Lower leg skin (tissue), 4 donors: ENCODE results near the gene FAM32A. TPM values are rescaled to one million over a fixed set of nuclear protein-coding genes. Genes with fewer than 3 reads are reported as not detected.

Experiments
- DNase-seq, 2 donors: peaks; one replicate each; pipeline ENCODE4 v3.0.0-alpha.2; 2019; ENCODE audit warnings: low spot score in 2 of 2
- H3K4me3 ChIP-seq: fragments of 200-600 bp; sonication (generic); 2 replicates; pipeline ENCODE4 v1.5.1; 2017; ENCODE audit warnings: mild to moderate bottlenecking, low read depth; ENCODE audit not compliant: poor library complexity, severe bottlenecking
- POLR2A ChIP-seq, 2 donors: fragments of 450-650 bp; IDR thresholded peaks; one replicate each; pipeline ENCODE4 v1.6.1; 2016 to 2017; ENCODE audit warnings: antibody characterized with exemption in 2 of 2, mild to moderate bottlenecking in 1 of 2, moderate library complexity in 1 of 2
- WGBS, 2 donors: methylation state at CpG; one replicate each; pipeline ENCODE4 v1.1.5; 2018; 5-methylcytosine and 5-hydroxymethylcytosine counted together
- intact Hi-C: fragments of 100-400 bp; cut with DNase I; formaldehyde crosslinking; loops from one replicate; pipeline ENCODE4 v1.15.0; 2023; ENCODE audit warnings: low total_unique reads
- total RNA-seq, 4 donors: library from RNA; depleted of rRNA; stranded (reverse); fragments of >200 nt; gene quantifications; one replicate each; pipeline ENCODE4 v1.1.0, GENCODE V29; 2016
- TF ChIP-seq, protein P1 (sequence below), 3 donors: fragments of 450-650 bp; IDR thresholded peaks; one replicate each; pipeline ENCODE4 v1.5.1; 2016; ENCODE audit warnings: antibody characterized with exemption in 3 of 3, mild to moderate bottlenecking in 3 of 3, moderate library complexity in 2 of 3

FAM32A gene
- total RNA-seq, 4 donors from 2014 or later, result 95.3 to 114 (median 105) TPM

DNA sequence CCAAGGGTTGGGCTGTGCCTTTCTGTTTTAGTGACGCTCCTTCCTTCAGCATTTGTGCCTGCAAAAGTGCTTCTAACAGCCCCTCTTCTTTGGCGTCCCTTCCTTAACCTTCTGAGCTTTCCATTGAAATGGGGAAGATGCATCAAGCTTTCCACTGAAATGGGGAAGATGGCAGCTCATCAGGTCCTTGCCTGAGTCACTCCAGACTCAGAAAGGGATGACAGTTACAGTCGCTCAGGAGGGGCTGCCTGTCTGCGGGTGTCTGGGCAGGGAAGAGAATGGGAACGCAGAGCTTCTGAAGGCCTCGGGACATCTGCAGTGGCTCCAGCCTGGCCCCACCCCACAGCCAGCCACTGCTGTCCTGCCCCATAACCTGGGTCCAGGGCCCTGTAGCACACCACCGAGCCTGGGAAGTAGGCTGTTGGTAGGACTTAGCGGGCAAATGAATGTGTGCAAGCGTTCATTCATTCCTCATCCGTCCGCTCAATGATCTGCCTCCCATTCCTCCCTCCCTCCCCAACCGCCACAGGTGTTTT, 22.3 kb downstream of the FAM32A start:
- no peak overlapping the region for H3K4me3 ChIP-seq
- WGBS, 2 donors, result 90% methylated on average over 12 of the region's 12 CpGs
- no peak for DNase-seq
- intact Hi-C loops, result no loop called here
- TF ChIP-seq, protein P1, sequence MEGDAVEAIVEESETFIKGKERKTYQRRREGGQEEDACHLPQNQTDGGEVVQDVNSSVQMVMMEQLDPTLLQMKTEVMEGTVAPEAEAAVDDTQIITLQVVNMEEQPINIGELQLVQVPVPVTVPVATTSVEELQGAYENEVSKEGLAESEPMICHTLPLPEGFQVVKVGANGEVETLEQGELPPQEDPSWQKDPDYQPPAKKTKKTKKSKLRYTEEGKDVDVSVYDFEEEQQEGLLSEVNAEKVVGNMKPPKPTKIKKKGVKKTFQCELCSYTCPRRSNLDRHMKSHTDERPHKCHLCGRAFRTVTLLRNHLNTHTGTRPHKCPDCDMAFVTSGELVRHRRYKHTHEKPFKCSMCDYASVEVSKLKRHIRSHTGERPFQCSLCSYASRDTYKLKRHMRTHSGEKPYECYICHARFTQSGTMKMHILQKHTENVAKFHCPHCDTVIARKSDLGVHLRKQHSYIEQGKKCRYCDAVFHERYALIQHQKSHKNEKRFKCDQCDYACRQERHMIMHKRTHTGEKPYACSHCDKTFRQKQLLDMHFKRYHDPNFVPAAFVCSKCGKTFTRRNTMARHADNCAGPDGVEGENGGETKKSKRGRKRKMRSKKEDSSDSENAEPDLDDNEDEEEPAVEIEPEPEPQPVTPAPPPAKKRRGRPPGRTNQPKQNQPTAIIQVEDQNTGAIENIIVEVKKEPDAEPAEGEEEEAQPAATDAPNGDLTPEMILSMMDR (IDR thresholded peaks at IDR 0.05), result no peak
- no peak for TF ChIP-seq POLR2A (IDR thresholded peaks at IDR 0.05)

GRCh38 chr19:16208064-16208759, 23.0 kb downstream of the FAM32A start:
- H3K4me3 ChIP-seq, result no peak overlapping the region
- WGBS, 2 donors, result 89 to 95% methylated on average over 21 of the region's 21 CpGs
- no peak for DNase-seq
- TF ChIP-seq POLR2A (IDR thresholded peaks at IDR 0.05), result no peak
- TF ChIP-seq, protein P1 (IDR thresholded peaks at IDR 0.05), result no peak
- intact Hi-C loops, result no loop called here

DNA sequence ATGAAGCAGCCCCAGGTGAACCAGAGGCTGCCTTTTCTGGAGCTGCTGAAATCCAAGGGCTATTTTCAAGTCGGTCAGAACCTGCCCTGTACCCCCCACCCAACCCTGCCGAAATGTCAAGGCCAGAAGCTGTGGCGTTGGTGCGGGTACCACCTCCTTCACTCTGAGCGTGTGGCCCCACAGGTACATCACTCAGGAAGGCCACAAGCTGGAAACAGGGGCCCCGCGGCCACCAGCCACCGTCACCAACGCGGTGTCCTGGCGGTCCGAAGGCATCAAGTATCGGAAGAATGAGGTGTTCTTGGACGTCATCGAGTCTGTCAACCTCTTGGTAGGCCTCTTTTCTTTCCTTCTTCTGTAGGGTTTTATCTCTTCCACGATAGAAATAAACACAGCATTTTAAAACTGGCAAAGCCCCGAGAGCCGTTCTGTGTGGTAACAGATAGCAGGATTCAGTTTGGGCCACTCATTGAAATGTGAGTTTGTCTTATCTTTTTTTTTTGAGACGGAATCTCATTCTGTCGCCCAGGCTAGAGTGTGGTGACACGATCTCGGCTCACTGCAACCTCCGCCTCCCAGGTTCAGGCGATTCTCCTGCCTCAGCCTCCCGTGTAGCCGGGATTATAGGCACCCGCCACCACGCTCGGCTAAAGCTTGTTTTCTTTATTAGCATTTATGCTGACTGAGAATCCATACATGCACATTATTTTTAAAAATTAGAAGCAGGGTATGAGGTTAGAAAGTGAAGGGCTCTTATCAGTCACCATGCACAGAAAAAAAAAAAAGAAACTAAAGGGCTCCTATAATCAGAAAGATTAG, 23.8 kb downstream of the FAM32A start:
- intact Hi-C loops, result no loop called here
- no peak overlapping the region for H3K4me3 ChIP-seq
- WGBS, 2 donors, result 94 to 96% methylated on average over 26 to 29 of the region's 29 CpGs
- no peak for TF ChIP-seq POLR2A (IDR thresholded peaks at IDR 0.05)
- TF ChIP-seq, protein P1 (IDR thresholded peaks at IDR 0.05), result no peak
- no peak for DNase-seq

DNA sequence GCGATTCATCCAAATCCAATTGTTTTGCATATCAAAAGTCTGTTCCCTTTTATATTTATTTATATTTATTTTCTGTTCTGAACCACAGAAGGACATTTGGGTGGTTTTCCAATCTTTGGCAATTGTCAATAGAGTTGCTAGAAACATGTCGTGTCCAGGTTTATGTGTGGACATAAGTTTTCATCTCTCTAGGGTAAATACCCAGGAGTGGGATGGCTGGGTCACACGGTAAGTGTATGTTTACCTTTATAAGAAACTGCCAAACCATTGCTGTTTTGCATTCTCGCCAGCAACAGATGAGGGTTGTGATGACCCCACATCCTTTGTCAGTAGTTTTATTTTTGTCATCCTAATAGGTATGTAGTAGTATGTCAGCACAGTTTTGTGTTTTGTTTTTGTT, 25.0 kb downstream of the FAM32A start:
- no peak for TF ChIP-seq POLR2A (IDR thresholded peaks at IDR 0.05)
- TF ChIP-seq, protein P1 (IDR thresholded peaks at IDR 0.05), result no peak
- no peak overlapping the region for H3K4me3 ChIP-seq
- intact Hi-C loops, result no loop called here
- 91 to 97% methylated on average over 4 of the region's 4 CpGs for WGBS, 2 donors
- no peak for DNase-seq

GRCh38 chr19:16213076-16213475, 27.9 kb downstream of the FAM32A start:
- no peak for DNase-seq
- intact Hi-C loops, result no loop called here
- H3K4me3 ChIP-seq, result no peak overlapping the region
- TF ChIP-seq, protein P1 (IDR thresholded peaks at IDR 0.05), result no peak
